IPS-15b (cell line): ENCODE measurements around the gene FBXO7.
A peak's percentile ranks its signal among the peaks of the same experiment; 100 is the strongest.
"Not testable (repeated sequence)": the region's sequence is repeated elsewhere in the genome, so short reads cannot be mapped to it uniquely, and the experiment has no call there.

ENCODE experiments used
- H3K27me3 ChIP-seq: one replicate; pipeline ENCODE4 v1.6.1; 2013; ENCODE audit warnings: low read length; ENCODE audit not compliant: control insufficient read depth, insufficient read depth
- H3K36me3 ChIP-seq: one replicate; pipeline ENCODE4 v1.6.1; 2013; ENCODE audit warnings: low read length; ENCODE audit not compliant: control insufficient read depth, insufficient read depth
- H3K4me1 ChIP-seq: one replicate; pipeline ENCODE4 v1.6.1; 2013; ENCODE audit warnings: mild to moderate bottlenecking, low read length; ENCODE audit not compliant: control insufficient read depth, insufficient read depth
- H3K4me3 ChIP-seq: one replicate; pipeline ENCODE4 v1.5.1; 2013; ENCODE audit warnings: low read depth, low read length
- H3K9ac ChIP-seq: one replicate; pipeline ENCODE4 v1.6.1; 2013; ENCODE audit warnings: low read depth, mild to moderate bottlenecking, low read length
- H3K9me3 ChIP-seq: one replicate; pipeline ENCODE4 v1.6.1; 2013; ENCODE audit warnings: mild to moderate bottlenecking, low read length; ENCODE audit not compliant: control insufficient read depth, insufficient read depth

FBXO7 gene

DNA sequence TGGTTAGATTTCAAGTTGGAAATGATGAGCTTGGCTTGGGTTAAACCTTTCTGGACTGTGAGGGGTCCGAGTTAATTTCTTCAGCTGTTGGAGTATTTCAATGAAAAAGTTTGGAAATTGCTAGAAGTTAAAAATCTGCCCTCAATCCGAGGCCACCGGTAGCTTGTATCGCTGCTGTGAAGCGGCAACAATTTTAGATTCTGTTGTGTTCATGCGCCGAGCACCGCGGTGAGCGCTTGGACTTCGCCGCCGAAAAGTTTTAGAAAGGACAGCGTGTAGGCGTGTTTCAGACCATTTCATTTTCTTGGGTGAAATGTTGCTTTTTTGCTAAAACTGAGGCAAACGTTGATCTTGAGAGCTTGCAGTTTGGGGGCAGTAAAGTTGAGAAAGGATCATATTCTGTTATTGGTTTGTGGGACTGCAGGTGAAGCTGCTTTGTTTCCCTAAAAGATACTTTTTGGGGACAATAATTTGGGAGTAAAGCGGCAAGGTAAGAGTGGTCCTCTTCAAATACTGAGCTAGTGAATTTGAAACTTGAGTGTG is 928 bp downstream of the FBXO7 start:
- Histone ChIP-seq H3K9ac (peak overlapping the region; percentile 38), H3K36me3 (no peaks in the 10 kb centered on the region), H3K27me3 (peaks cover 2% of the 10 kb centered on the region), H3K9me3 (no peaks in the 10 kb centered on the region), H3K4me3 (peak overlapping the region; percentile 85), H3K4me1 (peaks cover 3% of the 10 kb centered on the region)

DNA sequence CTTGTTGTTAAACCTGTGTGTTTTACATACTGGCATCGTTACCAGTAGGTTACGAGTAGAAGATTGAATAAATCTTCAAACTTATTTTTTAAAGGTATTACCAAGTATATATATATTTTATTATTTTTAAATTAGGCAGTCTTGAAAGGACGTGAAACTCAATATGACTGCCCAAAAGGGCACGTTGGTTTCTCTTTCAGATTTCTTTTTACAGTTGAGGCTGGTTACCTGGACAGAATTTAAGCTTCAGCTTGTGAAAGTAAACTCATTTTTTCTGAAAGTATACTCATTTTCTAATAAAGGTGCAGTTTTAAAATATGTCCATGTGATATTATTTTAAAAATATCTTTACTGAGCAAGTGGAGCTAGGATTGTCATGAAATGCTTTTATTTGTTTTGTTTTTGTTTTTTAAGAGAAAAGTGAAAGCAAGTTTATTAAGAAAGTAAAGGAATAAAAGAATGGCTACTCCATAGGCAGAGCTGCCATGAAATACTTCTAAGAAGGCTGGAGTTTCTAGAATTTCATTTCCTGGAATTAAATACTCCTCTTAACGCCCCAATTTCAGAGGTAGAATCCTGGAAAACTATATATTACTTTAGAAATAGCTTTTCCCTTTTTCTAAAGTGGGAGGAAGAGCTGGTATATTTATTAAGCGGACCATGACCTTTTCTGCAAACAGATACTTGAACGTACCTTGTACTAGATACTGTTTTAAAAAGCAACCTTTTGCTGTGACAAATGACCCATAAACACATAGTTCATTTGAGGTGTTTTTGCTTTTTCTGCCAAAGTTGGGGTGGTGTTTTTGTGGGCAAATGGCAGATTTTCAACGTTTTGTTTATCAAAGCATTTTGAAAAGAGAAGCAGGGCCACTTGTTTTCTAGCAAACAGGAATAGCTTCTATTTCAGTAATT is 1.9 kb downstream of the FBXO7 start:
- peaks cover 2% of the 10 kb centered on the region for H3K27me3 ChIP-seq
- H3K36me3 ChIP-seq = no peaks in the 10 kb centered on the region
- H3K9me3 ChIP-seq = no peaks in the 10 kb centered on the region
- peak overlapping the region; percentile 85 for H3K4me3 ChIP-seq
- H3K4me1 ChIP-seq = peaks cover 3% of the 10 kb centered on the region
- H3K9ac ChIP-seq = peak overlapping the region; percentile 38

DNA sequence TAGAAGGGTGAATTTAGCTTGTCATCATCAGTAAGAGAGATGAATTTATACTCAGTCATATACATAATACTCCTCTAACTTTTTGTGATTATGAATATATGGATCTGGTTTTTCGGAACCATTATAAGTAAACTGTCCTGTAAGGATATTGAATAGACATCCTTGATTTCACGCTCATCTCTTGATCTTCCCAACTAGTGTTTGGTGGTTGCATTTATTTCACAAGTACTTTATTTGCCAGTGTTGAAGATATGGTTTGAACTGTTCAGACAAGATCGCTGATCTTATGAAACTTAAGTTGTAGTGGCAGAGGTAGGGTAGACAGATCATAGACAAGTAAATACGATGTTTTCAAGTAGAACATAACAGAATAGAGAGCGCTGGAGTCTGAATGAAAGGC is 3.0 kb downstream of the FBXO7 start:
- Histone ChIP-seq H3K36me3 (no peaks in the 10 kb centered on the region), H3K9me3 (no peaks in the 10 kb centered on the region), H3K9ac (no peak overlapping the region), H3K4me3 (no peak overlapping the region), H3K4me1 (peaks cover 3% of the 10 kb centered on the region), H3K27me3 (no peaks in the 10 kb centered on the region)

GRCh38 chr22:32478552-32478951 is 3.9 kb downstream of the FBXO7 start:
- not testable (repeated sequence) for H3K9me3 ChIP-seq, H3K4me1 ChIP-seq, H3K36me3 ChIP-seq, H3K27me3 ChIP-seq, H3K4me3 ChIP-seq, H3K9ac ChIP-seq

- Histone ChIP-seq H3K4me3 (no peak overlapping the region), H3K9ac (no peak overlapping the region), H3K4me1 (peaks cover under 1% of the 10 kb centered on the region), H3K36me3 (no peaks in the 10 kb centered on the region), H3K9me3 (no peaks in the 10 kb centered on the region), H3K27me3 (no peaks in the 10 kb centered on the region)
Measured at GRCh38 chr22:32478994-32479393, 4.4 kb downstream of the FBXO7 start.

DNA sequence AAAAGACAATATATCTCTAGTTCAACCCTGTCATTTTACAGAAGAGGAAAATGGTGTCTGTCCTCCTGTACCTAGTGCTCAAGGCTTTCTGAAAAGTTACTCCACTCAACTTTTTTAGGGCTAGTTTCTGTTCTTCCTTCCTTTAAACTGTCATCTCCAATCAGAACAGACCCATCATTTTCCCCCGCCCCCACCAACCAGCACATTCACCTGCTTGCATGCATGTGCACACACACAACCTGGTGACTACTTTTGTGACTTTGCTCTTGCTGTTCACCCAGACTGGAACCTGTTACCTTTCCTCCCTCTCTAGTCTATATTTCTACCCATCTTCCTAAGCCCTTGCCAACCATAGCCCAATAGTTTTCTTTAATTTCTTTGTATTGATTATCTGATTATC is 5.6 kb downstream of the FBXO7 start:
- no peaks in the 10 kb centered on the region for H3K4me1 ChIP-seq
- H3K36me3 ChIP-seq = no peaks in the 10 kb centered on the region
- no peaks in the 10 kb centered on the region for H3K27me3 ChIP-seq
- H3K9me3 ChIP-seq = no peaks in the 10 kb centered on the region
- H3K9ac ChIP-seq = no peak overlapping the region
- H3K4me3 ChIP-seq = no peak overlapping the region

DNA sequence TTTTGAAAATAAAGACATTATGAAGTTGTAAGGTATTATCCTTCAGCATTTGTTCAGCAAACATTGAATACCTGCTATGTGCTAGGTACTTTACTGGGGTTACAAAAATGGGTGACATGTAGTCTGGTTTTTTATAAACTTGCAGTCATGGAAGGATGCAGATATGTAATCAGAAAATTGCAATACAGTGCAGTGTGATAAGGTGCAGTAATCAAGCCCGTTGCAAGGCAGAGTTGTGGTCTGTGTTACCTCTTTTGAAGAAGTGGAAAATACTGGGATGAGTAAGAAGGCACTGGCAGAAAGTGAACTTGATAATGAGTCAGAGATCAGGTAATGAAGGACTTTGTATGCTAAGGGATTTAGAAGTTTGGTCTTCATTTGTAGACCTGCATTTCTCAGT is 8.1 kb downstream of the FBXO7 start:
- Histone ChIP-seq H3K27me3 (no peaks in the 10 kb centered on the region), H3K4me1 (no peaks in the 10 kb centered on the region), H3K4me3 (no peak overlapping the region), H3K36me3 (no peaks in the 10 kb centered on the region), H3K9me3 (no peaks in the 10 kb centered on the region), H3K9ac (no peak overlapping the region)

- Histone ChIP-seq H3K36me3 (no peaks in the 10 kb centered on the region), H3K4me3 (no peak overlapping the region), H3K27me3 (no peaks in the 10 kb centered on the region), H3K9me3 (no peaks in the 10 kb centered on the region), H3K9ac (no peak overlapping the region), H3K4me1 (no peaks in the 10 kb centered on the region)
Measured at GRCh38 chr22:32486656-32487390, 12.2 kb downstream of the FBXO7 start.

DNA sequence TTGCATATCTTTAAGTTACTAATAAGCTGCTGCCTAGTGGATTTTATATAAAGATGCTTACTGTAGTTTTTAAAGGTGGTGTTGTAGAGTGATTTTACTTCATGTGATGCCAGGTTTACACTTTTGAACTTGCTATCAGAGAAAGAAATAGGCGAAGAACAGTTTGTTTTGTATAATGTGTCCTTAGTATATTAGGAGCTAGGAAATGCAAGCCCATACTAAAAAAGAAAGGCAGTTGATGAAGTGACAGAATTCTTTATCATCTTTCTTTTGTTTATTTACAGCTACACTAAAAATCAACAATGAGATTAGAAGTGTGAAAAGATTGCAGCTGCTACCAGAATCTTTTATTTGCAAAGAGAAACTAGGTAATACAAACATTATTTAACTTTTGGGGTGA is 12.8 kb downstream of the FBXO7 start:
- Histone ChIP-seq H3K9ac (no peak overlapping the region), H3K4me1 (no peaks in the 10 kb centered on the region), H3K4me3 (no peak overlapping the region), H3K36me3 (no peaks in the 10 kb centered on the region), H3K27me3 (no peaks in the 10 kb centered on the region), H3K9me3 (no peaks in the 10 kb centered on the region)

- no peaks in the 10 kb centered on the region for H3K27me3 ChIP-seq
- H3K4me1 ChIP-seq = no peaks in the 10 kb centered on the region
- no peak overlapping the region for H3K4me3 ChIP-seq
- H3K9ac ChIP-seq = no peak overlapping the region
- no peaks in the 10 kb centered on the region for H3K9me3 ChIP-seq
- H3K36me3 ChIP-seq = no peaks in the 10 kb centered on the region
Measured at GRCh38 chr22:32489377-32489776, 14.8 kb downstream of the FBXO7 start.

DNA sequence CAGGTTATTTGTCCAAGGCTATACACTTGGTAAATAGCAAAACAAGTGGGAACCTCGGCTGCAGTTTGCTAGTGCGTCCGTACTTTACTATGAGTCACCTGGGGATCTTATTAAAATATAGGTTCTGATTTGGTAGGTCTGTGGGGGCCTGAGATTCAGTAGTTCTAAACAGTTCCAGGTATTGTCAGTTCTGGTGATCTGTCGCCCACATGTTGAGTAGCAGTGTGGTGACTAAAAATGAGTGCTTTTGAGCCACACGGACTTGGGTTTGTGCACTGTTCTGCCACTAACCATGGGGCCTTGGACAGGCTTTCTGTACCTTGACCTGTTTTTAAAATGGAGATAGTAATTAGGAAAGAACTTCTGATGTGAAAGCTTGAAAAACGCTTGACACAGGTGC is 15.7 kb downstream of the FBXO7 start:
- Histone ChIP-seq H3K9ac (no peak overlapping the region), H3K36me3 (peaks cover 4% of the 10 kb centered on the region), H3K27me3 (no peaks in the 10 kb centered on the region), H3K4me3 (no peak overlapping the region), H3K9me3 (no peaks in the 10 kb centered on the region), H3K4me1 (no peaks in the 10 kb centered on the region)

GRCh38 chr22:32492111-32492510 is 17.5 kb downstream of the FBXO7 start:
- H3K4me1 ChIP-seq = no peaks in the 10 kb centered on the region
- H3K27me3 ChIP-seq = no peaks in the 10 kb centered on the region
- H3K4me3 ChIP-seq = no peak overlapping the region
- peaks cover 4% of the 10 kb centered on the region for H3K36me3 ChIP-seq
- H3K9ac ChIP-seq = no peak overlapping the region
- no peaks in the 10 kb centered on the region for H3K9me3 ChIP-seq
